GM18505 (cell line): ENCODE data around the gene TEKT3.

Experiments
- ATAC-seq: cut with Tn5 transposase; IDR thresholded peaks from one replicate; pipeline ENCODE4 v1.9.1; 2021; ENCODE audit not compliant: unreplicated experiment
- POLR2A ChIP-seq: IDR thresholded peaks from 4 replicates; pipeline ENCODE4 v1.6.1; 2011; ENCODE audit warnings: borderline replicate concordance; ENCODE audit not compliant: insufficient read depth, insufficient read length; ENCODE audit errors: extremely low read depth

Gene TEKT3

DNA sequence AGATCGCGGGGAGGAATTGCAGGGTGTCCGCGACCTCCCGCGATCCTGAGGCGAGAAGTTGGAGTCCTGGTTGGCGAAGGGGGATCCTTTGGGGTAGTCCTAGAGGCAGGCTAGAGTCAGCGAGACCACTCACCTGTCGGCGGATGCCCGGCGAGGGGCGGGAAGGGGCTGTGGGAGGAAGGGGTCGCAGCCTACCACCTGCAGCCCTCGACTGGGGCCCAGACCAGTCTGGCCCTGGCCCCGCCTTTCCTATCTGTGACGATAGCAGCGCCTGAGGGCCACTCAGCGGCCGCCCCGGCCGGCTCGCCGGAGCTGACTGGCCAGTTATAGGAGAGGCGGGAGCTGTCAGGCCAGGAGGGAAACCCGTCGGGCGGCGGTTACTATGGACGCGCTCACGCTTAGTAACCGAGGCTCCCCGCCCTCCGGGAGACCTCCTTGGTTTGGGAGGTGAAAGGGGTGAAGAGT, at the start of gene TEKT3:
TSS of gene TEKT3 (minus strand) at position 213 of the 465 bp plus-strand sequence. CDS start 10,012 bp downstream, outside the sequence.
- TF ChIP-seq POLR2A = no peak
- no peak for ATAC-seq

DNA sequence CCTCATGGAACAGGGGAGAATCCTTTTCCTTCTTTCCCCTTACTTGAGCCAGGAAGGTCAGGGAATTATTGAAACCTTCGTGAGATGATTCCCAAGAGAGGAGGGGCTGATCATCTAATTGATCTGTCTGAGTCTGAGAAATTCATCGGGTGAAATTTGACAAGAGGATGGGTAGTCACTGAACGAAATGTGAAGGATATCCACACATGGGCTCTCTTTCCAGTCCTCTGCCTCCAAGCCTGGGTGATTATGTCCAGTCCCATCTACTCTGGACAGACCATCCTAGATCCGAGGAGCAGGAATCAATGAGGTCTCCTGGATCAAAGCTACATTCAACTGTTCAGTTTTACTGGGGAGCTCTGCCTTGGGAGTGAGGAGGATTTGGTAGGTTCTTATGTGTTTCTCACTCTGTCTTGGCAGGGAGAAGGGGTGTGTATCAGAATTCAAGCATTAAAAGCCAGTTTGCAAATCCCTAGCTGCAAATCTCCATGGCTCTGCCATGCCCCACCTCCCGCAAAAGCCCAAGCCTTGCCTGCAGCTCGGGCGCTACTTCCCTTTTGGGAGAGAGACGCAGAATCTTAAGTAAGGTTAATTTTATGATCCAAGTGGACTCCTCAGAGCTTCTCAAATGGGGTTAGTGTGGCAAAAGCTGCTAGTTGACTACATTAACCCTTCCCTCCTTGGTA, 47.1 kb upstream of the TEKT3 start:
- TF ChIP-seq POLR2A = no peak
- no peak for ATAC-seq

DNA sequence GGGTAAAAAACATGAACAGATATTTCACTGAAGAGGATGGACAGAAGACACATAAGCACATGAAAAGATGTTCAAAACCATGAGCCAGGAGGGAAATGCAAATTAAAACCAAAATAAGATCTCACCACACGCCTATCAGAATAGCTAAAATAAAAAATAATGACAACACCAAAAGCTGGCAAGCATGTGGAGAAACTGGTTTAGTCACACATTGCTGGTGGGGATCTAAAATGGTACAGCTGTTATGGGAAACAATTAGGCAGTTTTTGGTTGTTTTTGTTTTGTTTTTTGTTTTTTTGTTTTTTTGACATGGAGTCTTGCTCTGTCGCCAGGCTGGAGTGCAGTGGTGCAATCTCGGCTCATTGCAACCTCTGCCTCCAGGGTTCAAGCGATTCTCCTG, 44.7 kb upstream of the TEKT3 start:
- ATAC-seq = no peak
- TF ChIP-seq POLR2A = no peak

DNA sequence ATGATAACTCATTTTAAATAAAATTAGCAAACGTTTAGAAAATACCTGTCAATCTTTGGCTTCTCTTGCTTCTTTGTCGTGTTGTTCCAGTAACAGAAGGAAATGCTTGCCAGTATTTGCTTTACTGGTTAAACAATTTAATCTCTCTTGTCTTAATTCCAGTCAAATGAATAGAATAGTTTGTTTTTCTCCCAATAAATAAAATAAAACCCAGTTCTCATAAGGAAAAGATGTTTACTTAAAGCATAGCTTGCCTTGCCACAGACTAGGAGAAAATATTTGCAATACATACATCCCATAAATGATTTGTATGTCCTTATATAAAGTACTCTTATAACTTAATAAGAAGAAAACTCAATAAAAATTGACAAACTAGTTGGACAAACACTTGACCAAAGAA, 43.9 kb upstream of the TEKT3 start:
- ATAC-seq = no peak
- TF ChIP-seq POLR2A = no peak

DNA sequence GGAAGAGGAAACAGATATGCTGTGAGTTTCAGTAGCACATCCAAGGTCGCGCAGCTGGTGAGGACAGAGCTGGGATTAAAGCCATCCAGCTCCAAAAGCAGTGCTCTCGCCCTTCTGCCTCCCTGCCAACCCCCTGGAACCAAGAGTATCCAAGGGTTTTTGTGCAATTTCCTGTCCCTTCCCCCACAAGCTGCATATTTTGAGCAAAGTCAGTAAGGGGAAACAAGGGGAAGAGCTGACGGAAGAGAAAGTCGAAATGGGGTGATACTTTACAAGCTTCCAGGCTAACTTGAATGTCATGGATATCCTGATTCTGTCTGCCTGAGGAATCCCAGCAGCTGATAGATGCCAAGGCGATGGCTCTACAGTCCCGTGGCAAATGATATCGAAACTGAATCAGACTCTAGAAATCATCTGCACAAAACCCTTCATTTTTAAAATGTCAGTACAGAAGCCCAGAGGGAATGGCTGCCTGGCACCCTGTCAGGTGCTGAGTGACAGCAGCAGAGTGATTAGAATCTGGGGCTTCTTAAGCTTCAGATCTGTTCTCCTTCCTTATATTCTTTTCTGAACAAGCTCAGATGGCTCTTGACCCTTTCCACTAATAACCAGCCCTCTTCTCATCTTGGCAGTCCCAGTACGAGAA, 42.9 kb upstream of the TEKT3 start:
- TF ChIP-seq POLR2A = no peak
- no peak for ATAC-seq

DNA sequence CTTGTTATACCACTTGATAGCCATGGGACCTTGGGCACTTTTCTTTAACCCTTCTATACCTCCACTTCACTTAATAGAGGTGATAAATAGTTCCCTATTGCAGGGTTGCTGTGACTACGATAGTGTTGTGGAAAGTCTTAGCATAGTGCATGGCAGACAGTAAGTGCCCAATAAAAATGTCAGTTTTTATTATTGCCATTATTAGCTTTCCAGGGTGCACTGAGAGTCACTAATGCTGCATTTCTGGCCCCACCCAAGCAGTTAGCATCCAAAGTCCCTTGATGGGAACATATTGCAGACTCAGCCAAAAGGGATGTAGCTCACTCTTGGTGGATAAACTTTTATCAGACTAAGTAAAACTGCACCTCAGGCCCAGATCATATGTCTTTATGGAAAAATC, 41.5 kb upstream of the TEKT3 start:
- no peak for TF ChIP-seq POLR2A
- no peak for ATAC-seq

DNA sequence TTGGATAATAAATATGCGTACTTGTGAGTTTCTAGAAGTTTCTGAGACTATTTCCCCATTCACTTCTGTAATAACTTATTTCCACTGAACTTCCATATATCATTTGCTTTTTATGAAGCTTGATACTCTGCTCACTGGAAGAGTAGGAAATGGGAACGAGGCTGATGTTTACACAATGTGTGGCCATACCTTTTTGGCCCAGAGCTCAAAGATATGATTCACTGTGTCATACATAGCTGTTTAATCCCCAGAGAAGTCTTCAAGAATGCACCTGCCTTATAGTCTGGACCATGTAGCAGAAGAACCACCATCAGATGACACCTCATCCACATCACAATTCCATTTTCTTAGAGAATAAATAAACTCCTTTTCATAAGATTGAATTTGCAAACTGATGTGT, 40.3 kb upstream of the TEKT3 start:
- no peak for ATAC-seq
- TF ChIP-seq POLR2A = no peak

DNA sequence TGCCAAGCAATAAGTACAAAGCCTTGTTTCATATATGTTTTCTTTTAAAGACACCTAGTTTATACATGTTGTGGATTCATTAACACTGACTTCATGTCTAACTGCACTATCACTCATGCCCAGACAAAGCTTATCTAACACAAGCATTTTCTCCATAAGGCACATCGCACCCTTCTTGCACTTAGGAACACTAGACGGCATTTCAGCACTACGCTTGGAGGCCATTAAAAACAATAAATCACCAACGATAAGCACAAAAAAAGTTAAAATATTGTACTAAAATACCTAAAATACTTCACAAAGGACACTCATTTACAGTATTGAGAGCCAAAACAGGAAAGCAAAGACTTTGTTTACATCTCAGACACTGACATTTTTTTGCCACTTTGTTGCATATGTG, 39.0 kb upstream of the TEKT3 start:
- TF ChIP-seq POLR2A = no peak
- no peak for ATAC-seq

DNA sequence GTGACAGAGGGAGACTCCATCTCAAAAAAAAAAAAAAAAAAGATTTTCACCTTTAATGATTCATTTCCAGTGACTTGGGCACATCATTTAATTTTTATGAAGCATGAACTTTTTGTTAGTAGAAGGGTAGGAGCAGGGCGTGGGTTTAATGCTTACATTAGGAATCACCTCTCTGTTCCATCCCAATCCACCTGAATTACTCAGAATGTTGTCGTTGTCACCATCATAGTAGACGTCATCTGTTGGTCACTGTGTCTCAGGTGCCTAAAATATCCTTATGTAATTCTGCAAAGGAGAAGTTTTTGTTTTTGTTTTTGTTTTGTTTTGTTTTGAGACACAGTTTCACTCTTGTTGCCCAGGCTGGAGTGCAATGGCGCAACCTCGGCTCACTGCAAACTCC, 38.3 kb upstream of the TEKT3 start:
- ATAC-seq = no peak
- no peak for TF ChIP-seq POLR2A

DNA sequence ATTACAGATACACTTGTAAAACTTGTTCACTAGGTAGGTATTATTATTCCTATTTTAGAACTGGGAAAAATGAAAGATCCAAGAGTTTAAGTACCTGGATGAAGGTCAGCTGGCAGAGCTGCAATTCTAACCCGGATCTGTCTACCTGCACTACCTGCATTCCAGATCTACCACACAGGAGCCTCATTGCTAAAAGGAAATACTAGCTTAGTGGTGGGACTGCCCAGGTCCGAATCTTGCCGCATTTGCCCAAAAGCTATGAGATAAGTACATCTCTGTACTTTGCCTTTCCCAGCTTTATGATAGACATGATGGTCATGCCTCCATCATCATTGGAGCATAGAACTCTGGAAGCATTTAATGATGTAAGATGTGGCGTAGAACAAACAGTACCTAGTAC, 36.8 kb upstream of the TEKT3 start:
- ATAC-seq = no peak
- no peak for TF ChIP-seq POLR2A

DNA sequence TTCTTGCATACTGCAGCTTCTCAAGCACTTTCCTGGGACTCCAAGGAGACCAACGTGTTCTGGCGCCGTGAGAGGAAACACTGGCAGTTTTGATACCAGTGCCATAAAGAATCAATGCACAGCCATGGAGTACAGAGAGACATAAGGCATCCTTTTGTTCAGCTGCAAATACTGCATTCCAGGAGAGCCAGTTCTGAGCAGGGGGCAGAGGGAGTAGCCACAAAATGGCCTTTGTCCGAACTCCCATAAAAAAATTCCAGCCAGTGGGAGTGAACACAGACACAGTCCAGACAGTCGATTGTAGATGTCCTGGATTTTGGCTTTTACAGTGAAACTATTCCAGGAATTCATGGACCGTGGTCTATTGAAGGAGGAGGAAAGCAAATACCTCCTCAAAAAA, 36.2 kb upstream of the TEKT3 start:
- ATAC-seq = no peak
- TF ChIP-seq POLR2A = no peak

DNA sequence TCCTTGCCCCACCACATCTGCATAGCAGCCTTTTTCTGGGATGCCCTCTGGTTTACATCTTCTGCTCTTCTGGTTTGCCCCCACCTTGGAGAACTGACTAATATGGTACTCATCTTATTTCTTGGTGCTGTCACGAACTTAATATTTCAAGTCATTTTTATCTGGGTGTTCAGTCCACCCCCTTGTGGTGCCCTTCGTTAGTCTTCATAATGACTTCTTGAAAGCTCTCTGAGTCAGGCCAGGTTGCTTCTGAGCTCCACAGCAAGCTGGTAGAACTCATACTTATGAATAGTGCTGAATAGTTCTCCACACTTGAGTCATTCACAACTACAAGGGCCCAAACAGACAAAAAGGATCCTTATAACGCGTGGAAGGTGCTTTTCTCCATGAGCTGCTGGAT, 35.8 kb upstream of the TEKT3 start:
- ATAC-seq = no peak
- TF ChIP-seq POLR2A = no peak

DNA sequence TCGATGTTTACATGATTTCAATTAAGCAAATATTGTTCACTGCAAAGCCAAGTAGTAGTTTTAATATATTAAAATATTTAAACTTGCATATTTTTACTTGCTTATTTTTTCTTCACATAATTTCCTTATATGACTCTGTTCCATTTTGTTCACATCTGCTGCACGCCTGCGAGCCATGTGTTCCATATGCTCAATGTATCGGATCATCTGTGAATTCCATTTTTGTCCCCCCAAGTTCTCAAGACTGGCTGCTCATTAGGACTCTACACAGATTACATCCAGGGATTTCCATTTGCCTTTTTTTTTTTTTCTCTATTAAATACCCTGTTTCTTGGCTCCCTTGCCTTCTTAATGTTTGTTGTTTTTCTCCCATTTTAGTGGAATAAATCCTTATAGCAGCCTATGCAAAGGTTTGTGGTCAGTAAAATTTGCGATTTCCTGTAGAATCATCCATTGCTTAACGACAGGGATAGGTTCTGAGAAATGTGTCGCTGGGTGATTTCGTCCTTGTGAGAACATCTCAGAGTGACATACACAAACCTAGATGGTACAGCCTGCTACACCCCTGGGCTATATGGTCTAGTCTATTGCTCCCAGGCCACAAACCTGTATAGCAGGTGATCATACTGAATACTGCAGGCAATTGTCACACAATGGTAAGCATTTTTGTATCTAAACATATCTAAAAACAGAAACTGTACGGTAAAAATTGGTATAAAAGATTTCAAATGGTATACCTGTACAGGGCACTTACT, 30.2 kb upstream of the TEKT3 start:
- no peak for TF ChIP-seq POLR2A
- no peak for ATAC-seq

DNA sequence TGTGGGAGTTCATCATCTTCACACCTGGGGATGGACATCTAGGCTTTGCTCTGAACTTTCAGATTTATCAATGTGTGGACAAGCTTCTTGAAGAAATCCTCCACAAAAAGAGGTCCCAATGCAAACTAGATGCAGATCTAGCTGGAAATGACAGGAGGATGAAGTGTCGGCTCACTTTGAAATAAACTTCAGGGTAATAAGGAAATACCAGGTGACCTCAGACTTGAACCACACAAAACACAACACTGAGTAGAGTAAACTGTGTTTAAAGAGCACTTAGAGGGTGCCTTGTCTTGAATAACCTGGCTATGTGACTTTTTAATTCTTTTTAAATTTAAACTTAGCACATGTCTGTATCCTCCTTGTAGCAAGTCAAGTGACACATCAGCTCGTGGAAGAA, 27.2 kb upstream of the TEKT3 start:
- no peak for TF ChIP-seq POLR2A
- ATAC-seq = no peak
